RWPE2 (cell line): Measurements from ENCODE around the gene CMPK2.

Source experiments
- ATAC-seq: fragments of 200-7000 bp; cut with Tn5 transposase; 3 replicates; pipeline ENCODE4 v1.9.1; 2021; ENCODE audit warnings: low read depth
- DNase-seq: peaks from one replicate; pipeline ENCODE4 v3.0.0-alpha.2; 2020; ENCODE audit warnings: low spot score
- H3K27ac ChIP-seq: fragments of 450-650 bp; 2 replicates; pipeline ENCODE4 v1.5.1; 2017; ENCODE audit warnings: mild to moderate bottlenecking; ENCODE audit not compliant: poor library complexity, severe bottlenecking
- H3K27me3 ChIP-seq: fragments of 250-450 bp; sonication (Bioruptor Pico); 2 replicates; pipeline ENCODE4 v1.5.1; 2021; ENCODE audit warnings: mild to moderate bottlenecking, moderate library complexity; ENCODE audit not compliant: insufficient read depth, poor library complexity, severe bottlenecking
- H3K36me3 ChIP-seq: fragments of 250-450 bp; sonication (Bioruptor Pico); 2 replicates; pipeline ENCODE4 v1.5.1; 2020; ENCODE audit warnings: low read depth, mild to moderate bottlenecking, moderate library complexity
- H3K4me1 ChIP-seq: fragments of 250-450 bp; sonication (Bioruptor Pico); 2 replicates; pipeline ENCODE4 v1.5.1; 2021; ENCODE audit warnings: mild to moderate bottlenecking, moderate library complexity; ENCODE audit not compliant: insufficient read depth, poor library complexity, severe bottlenecking
- H3K4me3 ChIP-seq: fragments of 250-450 bp; sonication (Bioruptor Pico); 2 replicates; pipeline ENCODE4 v1.5.1; 2021; ENCODE audit warnings: mild to moderate bottlenecking, moderate library complexity; ENCODE audit not compliant: severe bottlenecking
- H3K9me3 ChIP-seq: fragments of 250-450 bp; sonication (Bioruptor Pico); 2 replicates; pipeline ENCODE4 v1.5.1; 2021; ENCODE audit warnings: mild to moderate bottlenecking, moderate library complexity; ENCODE audit not compliant: severe bottlenecking
- CTCF ChIP-seq: fragments of 450-650 bp; IDR thresholded peaks from one replicate; pipeline ENCODE4 v1.5.1; 2017; ENCODE audit warnings: mild to moderate bottlenecking, moderate library complexity; ENCODE audit not compliant: poor library complexity, severe bottlenecking

CMPK2 gene

DNA sequence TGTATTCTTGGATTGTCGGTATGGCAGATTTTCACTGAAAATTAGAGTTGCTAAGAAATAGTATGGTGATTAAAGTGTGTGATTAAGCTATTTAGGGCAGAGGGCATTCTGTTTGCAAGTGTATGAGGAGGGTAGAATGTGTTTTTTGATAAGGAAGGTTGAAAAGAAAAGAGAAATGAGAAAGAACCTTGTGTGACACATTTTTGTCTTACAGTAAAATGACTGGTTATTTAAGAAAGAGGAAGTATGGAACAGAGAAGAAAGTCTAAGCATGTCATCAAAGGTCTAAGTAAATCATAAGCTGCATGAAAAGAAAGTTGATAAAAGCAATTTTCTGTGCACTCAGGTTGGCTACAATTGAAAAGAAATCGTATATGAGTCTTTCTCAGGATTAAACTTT lies 6.7 kb upstream of the CMPK2 start:
- Histone ChIP-seq H3K9me3 (no peaks in the 10 kb centered on the region), H3K27ac (no peak overlapping the region), H3K4me1 (no peaks in the 10 kb centered on the region), H3K4me3 (no peak overlapping the region), H3K36me3 (no peaks in the 10 kb centered on the region), H3K27me3 (peaks cover 5% of the 10 kb centered on the region)
- TF ChIP-seq CTCF: no peak
- no peak for DNase-seq
- ATAC-seq: no peak

DNA sequence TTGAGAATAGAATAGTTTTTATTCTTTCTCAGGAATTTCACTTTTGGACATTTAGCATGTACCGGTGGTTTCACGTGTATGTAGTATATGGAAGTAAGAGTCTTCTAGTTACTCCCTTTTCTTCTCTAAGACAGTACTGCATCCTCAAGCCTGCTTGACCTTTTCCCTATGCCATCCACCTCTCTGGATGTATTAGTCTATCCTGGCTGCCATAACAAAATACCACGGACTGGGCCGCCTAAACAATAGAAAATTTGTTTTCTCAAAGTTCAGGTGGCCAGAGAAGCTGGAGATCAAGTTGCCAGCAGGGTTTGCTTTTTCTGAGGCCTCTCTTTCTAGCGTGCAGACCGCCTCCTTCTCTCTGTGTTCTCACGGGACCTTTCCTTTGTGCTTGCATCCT lies 1.3 kb upstream of the CMPK2 start:
- no peak overlapping the region for H3K27ac ChIP-seq

GRCh38 chr2:6866275-6866671 lies 566 bp upstream of the CMPK2 start:
- no peaks in the 10 kb centered on the region for H3K9me3 ChIP-seq
- peak; percentile 64 for TF ChIP-seq CTCF

More for the DNA sequence above, 1.3 kb upstream of the CMPK2 start:
- DNase-seq (no peak), ATAC-seq (no peak)
- no peak for TF ChIP-seq CTCF
- Histone ChIP-seq H3K9me3 (no peaks in the 10 kb centered on the region), H3K36me3 (no peaks in the 10 kb centered on the region), H3K4me3 (no peak overlapping the region), H3K27me3 (peaks cover 5% of the 10 kb centered on the region), H3K4me1 (no peaks in the 10 kb centered on the region)

GRCh38 chr2:6864923-6865345 lies 773 bp downstream of the CMPK2 start:
- ATAC-seq (no peak), DNase-seq (no peak)
- no peak for TF ChIP-seq CTCF
- H3K27ac ChIP-seq: no peak overlapping the region
- no peaks in the 10 kb centered on the region for H3K36me3 ChIP-seq
- peak overlapping the region; percentile 50 for H3K4me3 ChIP-seq
- H3K4me1 ChIP-seq: no peaks in the 10 kb centered on the region
- no peaks in the 10 kb centered on the region for H3K9me3 ChIP-seq
- H3K27me3 ChIP-seq: no peaks in the 10 kb centered on the region

More at GRCh38 chr2:6866275-6866671, 566 bp upstream of the CMPK2 start:
- Histone ChIP-seq H3K36me3 (no peaks in the 10 kb centered on the region), H3K27me3 (no peaks in the 10 kb centered on the region), H3K4me3 (peak overlapping the region; percentile 50), H3K4me1 (no peaks in the 10 kb centered on the region), H3K27ac (no peak overlapping the region)
- no peak for DNase-seq
- peak; percentile 86 for ATAC-seq

DNA sequence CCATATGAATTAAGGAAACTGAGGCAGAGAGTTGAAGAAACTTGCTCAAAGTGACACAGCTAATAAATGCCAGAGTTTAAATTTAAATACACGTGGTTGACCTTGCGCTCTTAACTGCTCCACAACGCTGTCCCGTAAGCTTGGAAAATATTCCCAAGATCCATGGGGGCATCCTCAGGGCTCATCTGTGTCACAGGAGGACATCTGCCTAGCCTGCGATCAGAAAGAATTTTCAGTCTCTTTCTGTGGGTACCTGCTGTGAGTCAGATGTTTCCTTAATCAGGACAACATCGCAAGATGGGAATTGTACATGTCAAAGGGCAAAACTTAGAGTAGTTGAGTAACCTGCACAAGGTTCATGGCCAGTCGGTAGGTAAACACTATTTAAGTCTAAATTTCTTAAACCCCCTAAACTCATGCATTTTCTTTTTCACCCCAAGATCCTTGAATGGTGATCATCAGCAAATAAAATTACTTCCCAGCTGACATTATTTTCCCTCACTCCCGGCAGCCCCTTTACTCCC lies 1.4 kb downstream of the CMPK2 start:
- H3K4me3 ChIP-seq: no peak overlapping the region
- no peak overlapping the region for H3K27ac ChIP-seq
- TF ChIP-seq CTCF: no peak
- ATAC-seq (no peak), DNase-seq (no peak)
- no peaks in the 10 kb centered on the region for H3K9me3 ChIP-seq
- no peaks in the 10 kb centered on the region for H3K4me1 ChIP-seq
- no peaks in the 10 kb centered on the region for H3K36me3 ChIP-seq
- H3K27me3 ChIP-seq: no peaks in the 10 kb centered on the region
